IMR-90 (cell line): ENCODE results near the gene FANCL. TPM values are rescaled to one million over a fixed set of nuclear protein-coding genes. Genes with fewer than 3 reads are reported as not detected.

Source experiments
- ATAC-seq: fragments of 200-7000 bp; cut with Tn5 transposase; 2 replicates; pipeline ENCODE4 v1.9.1; 2020; ENCODE audit warnings: low read depth, mild to moderate bottlenecking, moderate library complexity
- BruUV-seq: library from RNA; stranded (reverse); fragments of 400-500 nt; replicated peaks from 2 replicates; lab custom pipeline; 2021; lab: Mats Ljungman, UMichigan
- CTCF ChIA-PET: fragments of 300-600 bp; formaldehyde crosslinking; extraction: SDS; loops from one replicate; lab custom pipeline; 2021; ENCODE audit warnings: antibody characterized with exemption; lab: Yijun Ruan, JAX
- POLR2A ChIA-PET: fragments of 300-600 bp; sonication (Branson Sonifier 250); formaldehyde crosslinking; loops from one replicate; lab custom pipeline; 2022; ENCODE audit warnings: antibody characterized with exemption; ENCODE audit not compliant: unreplicated experiment; lab: Charles Lee
- DNase-seq: peaks from one replicate; pipeline ENCODE4 v3.0.0; 2013
- H2AFZ ChIP-seq: replicated peaks from 2 replicates; pipeline ENCODE3; 2013; ENCODE audit warnings: low read length, mild to moderate bottlenecking; ENCODE audit not compliant: poor library complexity
- H2AK5ac ChIP-seq: 2 replicates; pipeline ENCODE4 v1.6.1; 2013; ENCODE audit warnings: low read depth, low read length, inconsistent platforms
- H2AK9ac ChIP-seq: replicated peaks from 2 replicates; pipeline ENCODE3; 2013; ENCODE audit warnings: mild to moderate bottlenecking, low read depth, low read length, moderate library complexity; ENCODE audit not compliant: poor library complexity
- H2BK120ac ChIP-seq: 2 replicates; pipeline ENCODE4 v1.6.1; 2013; ENCODE audit warnings: low read depth, low read length, inconsistent platforms
- H2BK15ac ChIP-seq: 3 replicates; pipeline ENCODE4 v1.6.1; 2013; ENCODE audit warnings: low read depth, low read length, inconsistent platforms
- H2BK20ac ChIP-seq: 2 replicates; pipeline ENCODE4 v1.6.1; 2013; ENCODE audit warnings: low read depth, mild to moderate bottlenecking, inconsistent platforms, low read length, moderate library complexity
- H2BK5ac ChIP-seq: 2 replicates; pipeline ENCODE4 v1.6.1; 2013; ENCODE audit warnings: mild to moderate bottlenecking, low read depth, low read length, inconsistent platforms; ENCODE audit not compliant: poor library complexity, severe bottlenecking
- H3K14ac ChIP-seq: replicated peaks from 2 replicates; pipeline ENCODE4 v1.6.1; 2013; ENCODE audit warnings: low read depth, low read length, inconsistent platforms
- H3K18ac ChIP-seq: 2 replicates; pipeline ENCODE4 v1.6.1; 2013; ENCODE audit warnings: low read depth, low read length, control low read depth
- H3K23ac ChIP-seq: 2 replicates; pipeline ENCODE4 v1.6.1; 2013; ENCODE audit warnings: low read depth, low read length, inconsistent platforms
- H3K27ac ChIP-seq: 2 replicates; pipeline ENCODE4 v1.5.1; 2013; ENCODE audit warnings: mild to moderate bottlenecking, control low read depth, low read length; ENCODE audit not compliant: insufficient read depth
- H3K27me3 ChIP-seq: 2 replicates; pipeline ENCODE4 v1.6.1; 2013; ENCODE audit warnings: low read length; ENCODE audit not compliant: control insufficient read depth, insufficient read depth
- H3K36me3 ChIP-seq: 2 replicates; pipeline ENCODE4 v1.6.1; 2013; ENCODE audit warnings: low read length, mixed read lengths; ENCODE audit not compliant: control insufficient read depth, insufficient read depth
- H3K4ac ChIP-seq: 2 replicates; pipeline ENCODE4 v1.6.1; 2013; ENCODE audit warnings: low read depth, low read length, inconsistent platforms
- H3K4me1 ChIP-seq: 2 replicates; pipeline ENCODE4 v1.6.1; 2013; ENCODE audit warnings: low read length, mixed read lengths; ENCODE audit not compliant: control insufficient read depth, insufficient read depth
- H3K4me2 ChIP-seq: 2 replicates; pipeline ENCODE4 v1.6.1; 2013; ENCODE audit warnings: low read depth, mild to moderate bottlenecking, control low read depth, low read length, moderate library complexity
- H3K4me3 ChIP-seq: 2 replicates; pipeline ENCODE4 v1.5.1; 2013; ENCODE audit warnings: low read depth, mild to moderate bottlenecking, control low read depth, low read length, moderate library complexity; ENCODE audit not compliant: insufficient read depth
- H3K56ac ChIP-seq: 2 replicates; pipeline ENCODE4 v1.6.1; 2013; ENCODE audit warnings: low read length, inconsistent platforms; ENCODE audit not compliant: insufficient read depth; ENCODE audit errors: extremely low read depth
- H3K79me1 ChIP-seq, 2 experiments: 2 replicates each; pipeline ENCODE4 v1.6.1; 2013; ENCODE audit warnings: low read length in 2 of 2, inconsistent platforms in 1 of 2, low read depth in 1 of 2
- H3K9ac ChIP-seq: 2 replicates; pipeline ENCODE4 v1.6.1; 2013; ENCODE audit warnings: low read depth, low read length, control low read depth
- H3K9me1 ChIP-seq: 2 replicates; pipeline ENCODE4 v1.6.1; 2013; ENCODE audit warnings: low read length, inconsistent platforms; ENCODE audit not compliant: insufficient read depth
- H3K9me3 ChIP-seq: 2 replicates; pipeline ENCODE4 v1.6.1; 2013; ENCODE audit warnings: low read length; ENCODE audit not compliant: control insufficient read depth, insufficient read depth
- H4K20me1 ChIP-seq: 2 replicates; pipeline ENCODE4 v1.6.1; 2013; ENCODE audit warnings: low read length, inconsistent platforms; ENCODE audit not compliant: insufficient read depth
- H4K5ac ChIP-seq: 2 replicates; pipeline ENCODE4 v1.6.1; 2013; ENCODE audit warnings: mild to moderate bottlenecking, low read depth, low read length, control low read depth
- H4K8ac ChIP-seq, 2 experiments: 2 replicates each; pipeline ENCODE4 v1.6.1; 2013; ENCODE audit warnings: low read depth in 2 of 2, low read length in 2 of 2, control low read depth in 1 of 2, inconsistent platforms in 1 of 2
- H4K91ac ChIP-seq: 2 replicates; pipeline ENCODE4 v1.6.1; 2013; ENCODE audit warnings: low read depth, low read length, inconsistent platforms; ENCODE audit not compliant: insufficient read depth
- CHD1 ChIP-seq: IDR thresholded peaks from 2 replicates; pipeline ENCODE4 v1.6.1; 2012; ENCODE audit warnings: low read depth, low read length, improper control_type of control experiment
- FOS ChIP-seq: fragments of 150-350 bp; IDR thresholded peaks from 2 replicates; pipeline ENCODE4 v1.6.1; 2016; ENCODE audit warnings: low read depth, low read length
- MAZ ChIP-seq: IDR thresholded peaks from 2 replicates; pipeline ENCODE4 v1.6.1; 2012; ENCODE audit warnings: low read depth, mild to moderate bottlenecking, low read length, improper control_type of control experiment, moderate library complexity, borderline replicate concordance
- MXI1 ChIP-seq: IDR thresholded peaks from 2 replicates; pipeline ENCODE4 v1.6.1; 2012; ENCODE audit warnings: low read depth, mild to moderate bottlenecking, low read length, moderate library complexity, borderline replicate concordance
- RAD21 ChIP-seq: IDR thresholded peaks from 2 replicates; pipeline ENCODE4 v1.6.1; 2012; ENCODE audit warnings: low read length, improper control_type of control experiment
- RCOR1 ChIP-seq: IDR thresholded peaks from 2 replicates; pipeline ENCODE4 v1.6.1; 2012; ENCODE audit warnings: mild to moderate bottlenecking, low read length, improper control_type of control experiment; ENCODE audit not compliant: insufficient replicate concordance
- WGBS, 2 experiments: methylation state at CpG; one replicate each; pipeline versions ENCODE4 v1.1.5 to v1.1.7; 2013; ENCODE audit warnings: missing lambda C conversion rate in 2 of 2; ENCODE audit not compliant: insufficient read length in 1 of 2; ENCODE audit errors: extremely low coverage in 2 of 2; 5-methylcytosine and 5-hydroxymethylcytosine counted together
- dilution Hi-C: fragments of 300-500 bp; cut with HindIII; formaldehyde crosslinking; loops from one replicate; pipeline ENCODE4 v1.14.3; 2018; ENCODE audit warnings: low sequenced_read_pairs; ENCODE audit not compliant: unreplicated experiment
- in situ Hi-C: fragments of 300-500 bp; cut with MboI; formaldehyde crosslinking; loops from 3 replicates; pipeline ENCODE4 v1.14.3; 2019; ENCODE audit warnings: low sequenced_read_pairs, inconsistent platforms, mixed read lengths
- intact Hi-C: fragments of 100-400 bp; cut with micrococcal nuclease; formaldehyde crosslinking; loops from 2 replicates; pipeline ENCODE4 v1.10.0; 2022
- polyA plus RNA-seq, 3 experiments: library from polyadenylated mRNA; depleted of rRNA; stranded (reverse); fragments of >200 nt; gene quantifications; 2 replicates each; pipeline ENCODE4 v1.2.3, GENCODE V29; 2012; ENCODE audit warnings: low replicate concordance in 1 of 3
- total RNA-seq: library from RNA; depleted of rRNA; stranded (reverse); fragments of >200 nt; gene quantifications from 2 replicates; pipeline ENCODE4 v1.2.3, GENCODE V29; 2012

FANCL gene
- total and polyA plus RNA-seq, 2 of the 4 experiments (the other 2 are of a cell fraction), result 9.0 to 12.7 TPM

DNA sequence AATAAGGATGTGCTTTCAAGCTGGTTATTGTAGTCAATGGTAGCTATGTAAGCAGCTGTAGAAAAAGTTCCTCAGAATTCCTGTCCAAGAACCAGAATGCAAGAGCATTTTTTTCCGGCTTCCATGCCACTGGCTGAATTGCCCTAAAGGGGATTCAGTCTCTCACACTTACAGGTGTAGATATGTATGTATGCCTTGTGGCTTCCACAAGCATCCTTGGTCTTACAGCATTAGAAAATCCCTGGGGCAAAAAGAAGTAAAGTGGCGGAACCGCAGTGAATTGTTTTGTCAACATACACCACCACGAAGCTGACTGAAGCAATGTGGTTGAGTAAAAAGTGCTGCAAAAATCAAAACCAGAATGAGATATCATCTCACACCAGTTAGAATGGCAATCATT, 54.6 kb downstream of the FANCL start:
- no peak overlapping the region for H2AFZ ChIP-seq
- H3K79me1 ChIP-seq, result no peaks in the 10 kb centered on the region
- peaks cover 2% of the 10 kb centered on the region; the same call in 1 of the 2 replicates for H3K36me3 ChIP-seq
- H3K4me2 ChIP-seq, result no peak overlapping the region
- H3K27me3 ChIP-seq, result no peaks in the 10 kb centered on the region
- H3K4me1 ChIP-seq, result no peaks in the 10 kb centered on the region
- no peak overlapping the region for H3K23ac ChIP-seq
- in situ Hi-C loops, result no loop called here
- no peaks in the 10 kb centered on the region for H4K20me1 ChIP-seq
- no peaks in the 10 kb centered on the region for H3K9me1 ChIP-seq
- no peak overlapping the region for H3K4me3 ChIP-seq
- TF ChIP-seq RAD21 (no peak), RCOR1 (no peak), MXI1 (no peak), MAZ (no peak), FOS (no peak), CHD1 (no peak)
- H3K4ac ChIP-seq, result no peak overlapping the region
- no peak overlapping the region for H2BK15ac ChIP-seq
- no peak overlapping the region for H3K27ac ChIP-seq
- H2AK9ac ChIP-seq, result no peak overlapping the region
- no peak overlapping the region for H2BK120ac ChIP-seq
- H3K18ac ChIP-seq, result no peak overlapping the region
- CTCF ChIA-PET, result no interaction called here
- POLR2A ChIA-PET, result no interaction called here
- DNase-seq, result no peak
- H2AK5ac ChIP-seq, result no peak overlapping the region
- BruUV-seq, result no TSS peak
- no peak for ATAC-seq
- no peaks in the 10 kb centered on the region for H3K9me3 ChIP-seq
- H3K9ac ChIP-seq, result no peak overlapping the region
- no peak overlapping the region for H4K8ac ChIP-seq
- dilution Hi-C loops, result no loop called here
- no peak overlapping the region for H2BK20ac ChIP-seq
- intact Hi-C loops, result no loop called here
- WGBS, 2 experiments, result no CpG with 5 or more reads among the region's 4 CpGs
- H3K56ac ChIP-seq, result no peak overlapping the region
- no peak overlapping the region for H4K91ac ChIP-seq
- no peak overlapping the region for H4K5ac ChIP-seq
- no peak overlapping the region for H2BK5ac ChIP-seq
- no peak overlapping the region for H3K14ac ChIP-seq
